SK-N-SH (cell line): ENCODE data around the gene TRIOBP. TPM values are rescaled to one million over a fixed set of nuclear protein-coding genes. Genes with fewer than 3 reads are reported as not detected.

Experiments used
- CTCF ChIA-PET: fragments of 300-600, 350-600 bp; formaldehyde crosslinking; extraction: SDS; loops from one replicate; lab custom pipeline; 2021; lab: Yijun Ruan, JAX
- POLR2A ChIA-PET: fragments of 350-600 bp; sonication (Branson Sonifier 250); formaldehyde crosslinking; extraction: SDS; loops from one replicate; lab custom pipeline; 2020; ENCODE audit warnings: antibody characterized with exemption, inconsistent platforms; lab: Yijun Ruan, JAX
- DNase-seq: peaks from one replicate; pipeline ENCODE4 v3.0.0; 2012
- H2AFZ ChIP-seq: fragments of 200-600 bp; sonication (generic); 2 replicates; pipeline ENCODE4 v1.8.1; 2016; ENCODE audit warnings: antibody characterized with exemption, mild to moderate bottlenecking, low read depth
- H3F3A ChIP-seq: fragments of 200-600 bp; sonication (generic); replicated peaks from 2 replicates; pipeline ENCODE3; 2016; ENCODE audit warnings: antibody characterized with exemption, mild to moderate bottlenecking; ENCODE audit not compliant: insufficient read depth
- H3K27ac ChIP-seq, 2 experiments: fragments of 200-500 bp in 1 of 2; fragments of 200-600 bp in 1 of 2; sonication (Bioruptor generic) in 1 of 2; sonication (generic), shearing (Covaris generic) in 1 of 2; 2 replicates each; pipeline versions ENCODE4 v1.5.1 to v1.6.1; 2014 to 2016; ENCODE audit warnings: low read depth in 2 of 2, inconsistent platforms in 1 of 2, low read length in 1 of 2, mild to moderate bottlenecking in 1 of 2, mixed read lengths in 1 of 2
- H3K27me3 ChIP-seq: fragments of 200-600 bp; sonication (generic), shearing (Covaris generic); 2 replicates; pipeline ENCODE4 v1.6.1; 2016; ENCODE audit warnings: mixed run types; ENCODE audit not compliant: insufficient read depth
- H3K36me3 ChIP-seq, 2 experiments: fragments of 200-500 bp in 1 of 2; fragments of 200-600 bp in 1 of 2; sonication (Bioruptor generic) in 1 of 2; sonication (generic) in 1 of 2; replicated peaks in 1 of 2; 2 replicates each; pipeline versions ENCODE3 to v1.5.1; 2014 to 2016; ENCODE audit warnings: low read length in 1 of 2, mild to moderate bottlenecking in 1 of 2; ENCODE audit not compliant: insufficient read depth in 2 of 2, control insufficient read depth in 1 of 2
- H3K4me1 ChIP-seq, 2 experiments: fragments of 200-500 bp in 1 of 2; fragments of 200-600 bp in 1 of 2; sonication (Bioruptor generic) in 1 of 2; sonication (generic), shearing (Covaris generic) in 1 of 2; 2 replicates each; pipeline versions ENCODE4 v1.5.1 to v1.6.1; 2014 to 2016; ENCODE audit warnings: low read depth in 1 of 2, low read length in 1 of 2, mixed run types in 1 of 2; ENCODE audit not compliant: insufficient read depth in 2 of 2, control insufficient read depth in 1 of 2
- H3K4me2 ChIP-seq: fragments of 200-600 bp; sonication (generic), shearing (Covaris generic); 2 replicates; pipeline ENCODE4 v1.6.1; 2017; ENCODE audit warnings: mixed run types
- H3K4me3 ChIP-seq, 2 experiments: fragments of 200-500 bp in 1 of 2; fragments of 200-600 bp in 1 of 2; sonication (Bioruptor generic) in 1 of 2; sonication (generic), shearing (Covaris generic) in 1 of 2; 2 replicates each; pipeline versions ENCODE4 v1.5.1 to v1.8.1; 2014 to 2016; ENCODE audit warnings: low read depth in 2 of 2, inconsistent platforms in 1 of 2, low read length in 1 of 2, mild to moderate bottlenecking in 1 of 2, mixed read lengths in 1 of 2, moderate library complexity in 1 of 2
- H3K79me2 ChIP-seq: fragments of 200-600 bp; sonication (generic); 2 replicates; pipeline ENCODE4 v1.8.1; 2017; ENCODE audit warnings: mild to moderate bottlenecking; ENCODE audit not compliant: insufficient read depth
- H3K9ac ChIP-seq: fragments of 200-600 bp; sonication (generic); 2 replicates; pipeline ENCODE4 v1.6.1; 2017; ENCODE audit warnings: mixed run types
- H3K9me2 ChIP-seq: fragments of 200-600 bp; sonication (generic); 2 replicates; pipeline ENCODE4 v1.6.1; 2017; ENCODE audit warnings: mixed run types
- H3K9me3 ChIP-seq: fragments of 200-600 bp; sonication (generic); 2 replicates; pipeline ENCODE4 v1.6.1; 2017; ENCODE audit warnings: mixed run types, mild to moderate bottlenecking, moderate library complexity
- H4K20me1 ChIP-seq: fragments of 200-600 bp; sonication (generic); 2 replicates; pipeline ENCODE4 v1.6.1; 2017; ENCODE audit warnings: mild to moderate bottlenecking, mixed run types; ENCODE audit not compliant: insufficient read depth
- CHD2 ChIP-seq: fragments of 150-350 bp; IDR thresholded peaks from 2 replicates; pipeline ENCODE4 v1.6.1; 2018; ENCODE audit warnings: low read length; ENCODE audit not compliant: partially characterized antibody
- ELF1 ChIP-seq: IDR thresholded peaks from 2 replicates; pipeline ENCODE4 v1.4.0; 2012
- EZH2phosphoT487 ChIP-seq: fragments of 200-600 bp; sonication (generic); IDR thresholded peaks from 2 replicates; pipeline ENCODE4 v1.6.1; 2017; ENCODE audit warnings: low read depth, mixed run types, mild to moderate bottlenecking, antibody characterized with exemption, moderate library complexity, borderline replicate concordance
- FOSL2 ChIP-seq: IDR thresholded peaks from 2 replicates; pipeline ENCODE4 v1.4.0; 2012; ENCODE audit warnings: low read depth, mild to moderate bottlenecking, moderate library complexity, borderline replicate concordance
- GATA2 ChIP-seq: sonication (generic); formaldehyde crosslinking; IDR thresholded peaks from 2 replicates; pipeline ENCODE4 v1.5.0; 2020; ENCODE audit warnings: mild to moderate bottlenecking, missing genetic modification reagents
- JUND ChIP-seq: IDR thresholded peaks from 2 replicates; pipeline ENCODE4 v1.4.0; 2012
- MEF2A ChIP-seq: IDR thresholded peaks from 2 replicates; pipeline ENCODE4 v1.4.0; 2012; ENCODE audit warnings: low read depth, borderline replicate concordance
- NFIC ChIP-seq: IDR thresholded peaks from 2 replicates; pipeline ENCODE4 v1.4.0; 2012; ENCODE audit warnings: borderline replicate concordance
- NRF1 ChIP-seq: IDR thresholded peaks from 2 replicates; pipeline ENCODE4 v1.6.1; 2012; ENCODE audit warnings: low read depth, mild to moderate bottlenecking, low read length
- PBX3 ChIP-seq: IDR thresholded peaks from 2 replicates; pipeline ENCODE4; 2012
- POLR2AphosphoS5 ChIP-seq: IDR thresholded peaks from 2 replicates; pipeline ENCODE4 v1.6.1; 2012; ENCODE audit warnings: low read depth, low read length
- RAD21 ChIP-seq: IDR thresholded peaks from 2 replicates; pipeline ENCODE4 v1.6.1; 2012; ENCODE audit warnings: mild to moderate bottlenecking, low read length
- RFX5 ChIP-seq: IDR thresholded peaks from 2 replicates; pipeline ENCODE4 v1.6.1; 2012; ENCODE audit warnings: mild to moderate bottlenecking, improper control_type of control experiment, low read length
- SIN3A ChIP-seq: IDR thresholded peaks from 2 replicates; pipeline ENCODE4 v1.6.1; 2012; ENCODE audit warnings: low read depth, mild to moderate bottlenecking, low read length, moderate library complexity, borderline replicate concordance
- TCF12 ChIP-seq: IDR thresholded peaks from 2 replicates; pipeline ENCODE4 v1.4.0; 2012
- YY1 ChIP-seq: IDR thresholded peaks from 2 replicates; pipeline ENCODE4 v1.4.0; 2012; ENCODE audit warnings: low read depth, mild to moderate bottlenecking
- WGBS: methylation state at CpG from one replicate; pipeline ENCODE4 v1.1.6; 2017; ENCODE audit warnings: low lambda C conversion rate; 5-methylcytosine and 5-hydroxymethylcytosine counted together
- polyA plus RNA-seq, 3 experiments: library from polyadenylated mRNA; depleted of rRNA; stranded (reverse); fragments of >200 nt; gene quantifications; 2 replicates each; pipeline ENCODE4 v1.2.3, GENCODE V29; 2012
- TF ChIP-seq, protein P1 (sequence below): fragments of 200-600 bp; sonication (generic); IDR thresholded peaks from 2 replicates; pipeline ENCODE4 v1.6.1; 2017; ENCODE audit warnings: antibody characterized with exemption, mild to moderate bottlenecking, moderate library complexity
- TF ChIP-seq, protein P2 (sequence below): IDR thresholded peaks from 2 replicates; pipeline ENCODE4 v1.4.0; 2012; ENCODE audit warnings: low read depth

TRIOBP gene
- polyA plus RNA-seq, 1 of the 3 experiments (the other 2 are of a cell fraction): 43.6 TPM

GRCh38 chr22:37748659-37749058 is 51.8 kb downstream of the TRIOBP start:
- H3K4me1 ChIP-seq: peaks cover 38 to 57% of the 10 kb centered on the region in 2 experiments
- no peak overlapping the region for H3K9ac ChIP-seq
- H4K20me1 ChIP-seq: peaks cover 47% of the 10 kb centered on the region
- H3K27ac ChIP-seq: no peak overlapping the region
- no peak overlapping the region for H3K4me3 ChIP-seq
- H3K27me3 ChIP-seq: no peaks in the 10 kb centered on the region
- H3K79me2 ChIP-seq: peaks cover 69% of the 10 kb centered on the region
- WGBS: 88% methylated on average over 8 of the region's 8 CpGs
- peaks cover 34% of the 10 kb centered on the region for H3F3A ChIP-seq
- TF ChIP-seq NFIC: no peak
- TF ChIP-seq GATA2 (CRISPR knock-in tag): no peak
- no peak for TF ChIP-seq TCF12
- TF ChIP-seq, all 33 proteins: peak for 0
- Histone ChIP-seq H2AFZ (no peak overlapping the region), H3K9me3 (no peaks in the 10 kb centered on the region), H3K9me2 (no peaks in the 10 kb centered on the region), H3K36me3 (no peaks in the 10 kb centered on the region), H3K4me2 (peak overlapping the region; percentile 49; the same call in 1 of the 2 replicates)
- CTCF ChIA-PET: interaction anchor here (0.9 to 1.7 kb wide), 3 partner anchors 68 to 113 kb away, joined by 3 to 8 read pairs (median 5); no protein-coding TSS in a partner anchor
- POLR2A ChIA-PET: no interaction called here
- no peak for DNase-seq

GRCh38 chr22:37749226-37749625 is 52.4 kb downstream of the TRIOBP start:
- POLR2A ChIA-PET: no interaction called here
- CTCF ChIA-PET: interaction anchor here (0.9 to 1.7 kb wide), 4 partner anchors 20 to 115 kb away, joined by 3 to 8 read pairs (median 4); no protein-coding TSS in a partner anchor
- no peak for DNase-seq
- Histone ChIP-seq H3K9me3 (no peaks in the 10 kb centered on the region), H3K9me2 (no peaks in the 10 kb centered on the region), H4K20me1 (peaks cover 47% of the 10 kb centered on the region), H3K9ac (no peak overlapping the region), H3K4me3 (no peak overlapping the region), H3K27me3 (no peaks in the 10 kb centered on the region), H3F3A (peaks cover 30% of the 10 kb centered on the region), H2AFZ (no peak overlapping the region), H3K27ac (no peak overlapping the region), H3K36me3 (no peaks in the 10 kb centered on the region), H3K4me2 (peak overlapping the region; percentile 49), H3K4me1 (peaks cover 40 to 61% of the 10 kb centered on the region in 2 experiments), H3K79me2 (peaks cover 73% of the 10 kb centered on the region)
- WGBS: 97% methylated on average over 11 of the region's 12 CpGs
- TF ChIP-seq RFX5 (no peak), GATA2 (CRISPR knock-in tag) (no peak), PBX3 (no peak), RAD21 (no peak), TCF12 (no peak), NRF1 (no peak), CHD2 (no peak), EZH2phosphoT487 (no peak), MEF2A (no peak), YY1 (no peak), SIN3A (no peak), ELF1 (no peak), POLR2AphosphoS5 (no peak), JUND (no peak), FOSL2 (no peak)
- TF ChIP-seq, protein P1, sequence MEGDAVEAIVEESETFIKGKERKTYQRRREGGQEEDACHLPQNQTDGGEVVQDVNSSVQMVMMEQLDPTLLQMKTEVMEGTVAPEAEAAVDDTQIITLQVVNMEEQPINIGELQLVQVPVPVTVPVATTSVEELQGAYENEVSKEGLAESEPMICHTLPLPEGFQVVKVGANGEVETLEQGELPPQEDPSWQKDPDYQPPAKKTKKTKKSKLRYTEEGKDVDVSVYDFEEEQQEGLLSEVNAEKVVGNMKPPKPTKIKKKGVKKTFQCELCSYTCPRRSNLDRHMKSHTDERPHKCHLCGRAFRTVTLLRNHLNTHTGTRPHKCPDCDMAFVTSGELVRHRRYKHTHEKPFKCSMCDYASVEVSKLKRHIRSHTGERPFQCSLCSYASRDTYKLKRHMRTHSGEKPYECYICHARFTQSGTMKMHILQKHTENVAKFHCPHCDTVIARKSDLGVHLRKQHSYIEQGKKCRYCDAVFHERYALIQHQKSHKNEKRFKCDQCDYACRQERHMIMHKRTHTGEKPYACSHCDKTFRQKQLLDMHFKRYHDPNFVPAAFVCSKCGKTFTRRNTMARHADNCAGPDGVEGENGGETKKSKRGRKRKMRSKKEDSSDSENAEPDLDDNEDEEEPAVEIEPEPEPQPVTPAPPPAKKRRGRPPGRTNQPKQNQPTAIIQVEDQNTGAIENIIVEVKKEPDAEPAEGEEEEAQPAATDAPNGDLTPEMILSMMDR: no peak
- TF ChIP-seq, protein P2, sequence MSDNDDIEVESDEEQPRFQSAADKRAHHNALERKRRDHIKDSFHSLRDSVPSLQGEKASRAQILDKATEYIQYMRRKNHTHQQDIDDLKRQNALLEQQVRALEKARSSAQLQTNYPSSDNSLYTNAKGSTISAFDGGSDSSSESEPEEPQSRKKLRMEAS: no peak
